Measurements from ENCODE around the gene LARGE1. TPM values are rescaled to one million over a fixed set of nuclear protein-coding genes. Genes with fewer than 3 reads are reported as not detected.

LARGE1 gene
- polyA plus RNA-seq, 3 donors, result 0.05 to 0.13 TPM; not detected in 1

DNA sequence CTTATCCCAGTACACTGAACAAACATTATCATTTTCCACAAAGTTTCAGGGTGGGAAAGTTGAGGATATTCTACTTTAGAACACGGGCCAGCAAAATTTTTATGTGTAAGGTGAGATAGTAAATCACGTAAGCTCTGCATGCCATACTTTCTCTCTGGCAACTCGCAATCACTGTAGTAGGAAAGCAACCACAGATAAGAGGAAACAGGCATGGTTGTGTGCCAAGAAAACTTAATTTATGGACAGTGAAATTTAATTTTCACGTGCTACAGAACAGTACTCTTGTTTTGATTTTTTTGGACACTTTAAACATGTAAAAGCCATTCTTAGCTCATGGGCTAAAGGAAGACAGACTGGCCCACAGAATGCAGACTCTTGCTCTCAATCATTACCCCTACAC, 82.5 kb downstream of the LARGE1 start:
- no peaks in the 10 kb centered on the region for H3K36me3 ChIP-seq (replicated peaks in 1 of 2; ENCODE audit: control insufficient read depth in 1 of 2, insufficient read depth in 2 of 2, low read length in 2 of 2)
- H3K27ac ChIP-seq (ENCODE audit: low read depth in 1 of 2, low read length in 2 of 2), result no peak overlapping the region
- no peak for DNase-seq
- WGBS (ENCODE audit: insufficient coverage), result 0% methylated on average over 1 of the region's 4 CpGs
- H3K9me3 ChIP-seq (replicated peaks in 1 of 2; ENCODE audit: control insufficient read depth in 1 of 2, insufficient read depth in 1 of 2, low read length in 2 of 2), result peaks cover under 1 to 17% of the 10 kb centered on the region in 2 donors
- no peak overlapping the region for H2AFZ ChIP-seq (ENCODE audit: insufficient read depth, low read depth, low read length, poor library complexity, severe bottlenecking)
- Mint-ChIP-seq H3K27ac (no peak overlapping the region), H3K27me3 (ENCODE audit: low read depth in 3 of 3) (peaks cover 0 to 1% (median 1%) of the 10 kb centered on the region in 3 donors), H3K9me3 (peaks cover 1 to 17% (median 8%) of the 10 kb centered on the region in 7 donors), H3K36me3 (no peaks in the 10 kb centered on the region), H3K4me1 (no peaks in the 10 kb centered on the region), H3K4me3 (no peak overlapping the region)
- no peaks in the 10 kb centered on the region for H3K27me3 ChIP-seq (ENCODE audit: control insufficient read depth in 2 of 2, insufficient read depth in 2 of 2, low read length in 2 of 2)
- no peak overlapping the region for H3K4me3 ChIP-seq (replicated peaks in 1 of 3; ENCODE audit: low read depth in 2 of 3, low read length in 3 of 3)
- TF ChIP-seq CTCF (IDR thresholded peaks at IDR 0.05), result no peak
- no peaks in the 10 kb centered on the region for H3K79me2 ChIP-seq (ENCODE audit: insufficient read depth, low read length)
- no peaks in the 10 kb centered on the region for H4K20me1 ChIP-seq (ENCODE audit: insufficient read depth, low read length)
- no peaks in the 10 kb centered on the region for H3K4me1 ChIP-seq (ENCODE audit: control insufficient read depth in 1 of 2, insufficient read depth in 2 of 2, low read length in 2 of 2)
- intact Hi-C loops (cut with micrococcal nuclease), result no loop called here
- H3K9ac ChIP-seq (ENCODE audit: insufficient read depth, low read length, poor library complexity, severe bottlenecking), result no peak overlapping the region
- H3K4me2 ChIP-seq (replicated peaks; ENCODE audit: extremely low read depth, low read length, poor library complexity, severe bottlenecking), result no peak overlapping the region

DNA sequence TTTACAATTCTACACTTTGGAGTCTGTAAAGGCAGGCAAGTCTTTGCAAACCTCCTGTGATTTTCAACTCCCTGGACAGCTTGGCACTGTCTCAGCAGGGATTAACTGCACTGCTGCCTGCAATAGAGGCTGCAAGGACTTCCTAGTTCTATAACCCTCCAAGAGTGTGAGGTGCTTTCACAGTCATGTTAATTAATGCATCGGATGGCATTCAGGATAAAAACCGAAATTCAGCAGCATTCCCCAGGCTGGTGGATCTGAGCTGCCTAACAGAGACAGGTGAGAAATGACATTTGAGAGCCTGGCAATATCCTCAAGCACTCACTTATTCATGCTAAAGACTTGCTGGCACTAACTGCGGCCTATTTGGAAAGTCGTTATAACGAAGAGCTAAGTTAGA, 85.0 kb downstream of the LARGE1 start:
- intact Hi-C loops (cut with micrococcal nuclease), result no loop called here
- H3K9me3 ChIP-seq (replicated peaks in 1 of 2; ENCODE audit: control insufficient read depth in 1 of 2, insufficient read depth in 1 of 2, low read length in 2 of 2), result peaks cover 4 to 19% of the 10 kb centered on the region in 2 donors
- no peaks in the 10 kb centered on the region for H3K36me3 Mint-ChIP-seq

More for the DNA sequence above, 85.0 kb downstream of the LARGE1 start:
- no peaks in the 10 kb centered on the region for H3K36me3 ChIP-seq (replicated peaks in 1 of 2; ENCODE audit: control insufficient read depth in 1 of 2, insufficient read depth in 2 of 2, low read length in 2 of 2)
- 100% methylated on average over 2 of the region's 5 CpGs for WGBS (ENCODE audit: insufficient coverage)
- no peak overlapping the region for H3K9ac ChIP-seq (ENCODE audit: insufficient read depth, low read length, poor library complexity, severe bottlenecking)
- H3K27ac ChIP-seq (ENCODE audit: low read depth in 1 of 2, low read length in 2 of 2), result no peak overlapping the region
- no peak overlapping the region for H3K4me3 Mint-ChIP-seq
- H3K27ac Mint-ChIP-seq, result no peak overlapping the region
- DNase-seq, result no peak
- no peak overlapping the region for H3K4me3 ChIP-seq (replicated peaks in 1 of 3; ENCODE audit: low read depth in 2 of 3, low read length in 3 of 3)
- H3K9me3 Mint-ChIP-seq, result peaks cover 0 to 21% (median 14%) of the 10 kb centered on the region in 7 donors
- peaks cover 0 to 1% (median 1%) of the 10 kb centered on the region in 3 donors for H3K27me3 Mint-ChIP-seq (ENCODE audit: low read depth in 3 of 3)
- no peaks in the 10 kb centered on the region for H3K79me2 ChIP-seq (ENCODE audit: insufficient read depth, low read length)
- H3K4me1 ChIP-seq (ENCODE audit: control insufficient read depth in 1 of 2, insufficient read depth in 2 of 2, low read length in 2 of 2), result no peaks in the 10 kb centered on the region
- no peak for TF ChIP-seq CTCF (IDR thresholded peaks at IDR 0.05)
- no peaks in the 10 kb centered on the region for H3K27me3 ChIP-seq (ENCODE audit: control insufficient read depth in 2 of 2, insufficient read depth in 2 of 2, low read length in 2 of 2)
- no peaks in the 10 kb centered on the region for H3K4me1 Mint-ChIP-seq
- H2AFZ ChIP-seq (ENCODE audit: insufficient read depth, low read depth, low read length, poor library complexity, severe bottlenecking), result no peak overlapping the region
- H3K4me2 ChIP-seq (replicated peaks; ENCODE audit: extremely low read depth, low read length, poor library complexity, severe bottlenecking), result no peak overlapping the region
- H4K20me1 ChIP-seq (ENCODE audit: insufficient read depth, low read length), result no peaks in the 10 kb centered on the region
